Effector memory CD8-positive, alpha-beta T cell (primary cell): ENCODE results near the gene ZC3HAV1L.
"Not testable (repeated sequence)": the region's sequence is repeated elsewhere in the genome, so short reads cannot be mapped to it uniquely, and the experiment has no call there.

Experiments used
- ATAC-seq: fragments of 150-1000 bp; cut with Tn5 transposase; replicated peaks from 2 replicates; pipeline ENCODE4 v1.10.0; 2021; ENCODE audit warnings: mild to moderate bottlenecking, moderate library complexity
- DNase-seq, 3 experiments: peaks; one replicate each; pipeline ENCODE4 v3.0.0; 2021
- H3K27ac Mint-ChIP-seq, 2 donors: one replicate each; pipeline ENCODE4 v1.8.0; 2022; ENCODE audit warnings: mild to moderate bottlenecking in 2 of 2, mixed read lengths in 2 of 2, moderate library complexity in 2 of 2
- H3K27me3 Mint-ChIP-seq, 2 donors: one replicate each; pipeline ENCODE4 v1.8.0; 2022; ENCODE audit warnings: mixed read lengths in 2 of 2
- H3K36me3 Mint-ChIP-seq: one replicate; pipeline ENCODE4 v1.8.0; 2022; ENCODE audit warnings: mild to moderate bottlenecking, moderate library complexity, mixed read lengths; ENCODE audit not compliant: insufficient read depth
- H3K4me1 Mint-ChIP-seq, 2 donors: one replicate each; pipeline ENCODE4 v1.8.0; 2022; ENCODE audit warnings: low read depth in 2 of 2, mixed read lengths in 2 of 2
- H3K4me3 Mint-ChIP-seq, 2 donors: one replicate each; pipeline ENCODE4 v1.8.0; 2022; ENCODE audit warnings: mild to moderate bottlenecking in 2 of 2, mixed read lengths in 2 of 2, moderate library complexity in 2 of 2
- H3K9me3 Mint-ChIP-seq, 2 donors: one replicate each; pipeline ENCODE4 v1.8.0; 2022; ENCODE audit warnings: mixed read lengths in 2 of 2
- total RNA-seq, 9 experiments: gene quantifications; one replicate each; lab custom pipeline; 2026; lab: John Stamatoyannopoulos, UW

The ZC3HAV1L gene
- 0.67 to 18.1 (median 3.1) reads per million in 9 experiments for total RNA-seq

GRCh38 chr7:139035586-139036353, at the start of gene ZC3HAV1L:
Gene ZC3HAV1L (minus strand): TSS chr7:139036042. CDS start chr7:139036017, 25 bp downstream.
- peak within 1 kb of the TSS; percentile 77 to 78 for H3K4me3 Mint-ChIP-seq
- H3K36me3 Mint-ChIP-seq = peaks cover 7% of the 10 kb centered on the region
- H3K27ac Mint-ChIP-seq = no peak within 1 kb of the TSS
- no peaks in the 10 kb centered on the region for H3K27me3 Mint-ChIP-seq
- no peaks in the 10 kb centered on the region for H3K9me3 Mint-ChIP-seq
- DNase-seq (peak; percentile 10 to 26 (median 21)), ATAC-seq (peak; percentile 73)
- peaks cover 5 to 15% of the 10 kb centered on the region in 2 donors for H3K4me1 Mint-ChIP-seq

- Mint-ChIP-seq H3K36me3 (peaks cover 99% of the 10 kb centered on the region), H3K4me3 (peak overlapping the region; percentile 61 to 71), H3K27ac (peak overlapping the region; percentile 76 to 87)
Observed at GRCh38 chr7:139084709-139085108, 48.9 kb upstream of the ZC3HAV1L start.

GRCh38 chr7:139081584-139081983, 45.7 kb upstream of the ZC3HAV1L start:
- Mint-ChIP-seq H3K27ac (peak overlapping the region in 1 of 2 donors; percentile 67), H3K36me3 (peaks cover 100% of the 10 kb centered on the region), H3K4me1 (peaks cover 54 to 59% of the 10 kb centered on the region in 2 donors), H3K27me3 (no peaks in the 10 kb centered on the region), H3K9me3 (no peaks in the 10 kb centered on the region), H3K4me3 (no peak overlapping the region)
- no peak for ATAC-seq
- no peak for DNase-seq

More at GRCh38 chr7:139084709-139085108, 48.9 kb upstream of the ZC3HAV1L start:
- H3K9me3 Mint-ChIP-seq = peaks cover 0 to 3% of the 10 kb centered on the region in 2 donors
- no peak for ATAC-seq
- no peak for DNase-seq
- H3K4me1 Mint-ChIP-seq = peaks cover 59 to 74% of the 10 kb centered on the region in 2 donors
- H3K27me3 Mint-ChIP-seq = no peaks in the 10 kb centered on the region

GRCh38 chr7:139080905-139081304, 45.1 kb upstream of the ZC3HAV1L start:
- H3K4me1 Mint-ChIP-seq = peaks cover 47 to 54% of the 10 kb centered on the region in 2 donors
- no peaks in the 10 kb centered on the region for H3K9me3 Mint-ChIP-seq
- DNase-seq = no peak
- no peak for ATAC-seq
- H3K4me3 Mint-ChIP-seq = peak overlapping the region; percentile 28 to 66
- peaks cover 100% of the 10 kb centered on the region for H3K36me3 Mint-ChIP-seq
- peak overlapping the region in 1 of 2 donors; percentile 24 for H3K27ac Mint-ChIP-seq
- no peaks in the 10 kb centered on the region for H3K27me3 Mint-ChIP-seq

GRCh38 chr7:139079861-139080260, 44.0 kb upstream of the ZC3HAV1L start:
- Mint-ChIP-seq H3K4me3 (no peak overlapping the region), H3K4me1 (peaks cover 41 to 51% of the 10 kb centered on the region in 2 donors), H3K36me3 (peaks cover 100% of the 10 kb centered on the region), H3K9me3 (no peaks in the 10 kb centered on the region), H3K27me3 (no peaks in the 10 kb centered on the region), H3K27ac (peak overlapping the region in 1 of 2 donors; percentile 24)
- no peak for ATAC-seq
- DNase-seq = no peak

GRCh38 chr7:139078911-139079310, 43.1 kb upstream of the ZC3HAV1L start:
- H3K9me3 Mint-ChIP-seq = no peaks in the 10 kb centered on the region
- peak overlapping the region in 1 of 2 donors; percentile 1 for H3K4me3 Mint-ChIP-seq
- ATAC-seq (no peak), DNase-seq (no peak)
- peaks cover 34 to 47% of the 10 kb centered on the region in 2 donors for H3K4me1 Mint-ChIP-seq
- peaks cover 97% of the 10 kb centered on the region for H3K36me3 Mint-ChIP-seq
- H3K27ac Mint-ChIP-seq = peak overlapping the region; percentile 7 to 24
- H3K27me3 Mint-ChIP-seq = no peaks in the 10 kb centered on the region

- peaks cover 97% of the 10 kb centered on the region for H3K36me3 Mint-ChIP-seq
- DNase-seq (no peak), ATAC-seq (no peak)
- H3K27ac Mint-ChIP-seq = peak overlapping the region; percentile 18 to 24
- H3K9me3 Mint-ChIP-seq = no peaks in the 10 kb centered on the region
- no peak overlapping the region for H3K4me3 Mint-ChIP-seq
- H3K4me1 Mint-ChIP-seq = peaks cover 33 to 46% of the 10 kb centered on the region in 2 donors
- H3K27me3 Mint-ChIP-seq = no peaks in the 10 kb centered on the region
Observed at GRCh38 chr7:139078399-139078798, 42.6 kb upstream of the ZC3HAV1L start.

GRCh38 chr7:139077706-139078105, 41.9 kb upstream of the ZC3HAV1L start:
- not testable (repeated sequence) for H3K27me3 Mint-ChIP-seq, H3K4me3 Mint-ChIP-seq, ATAC-seq, DNase-seq, H3K9me3 Mint-ChIP-seq
- H3K27ac Mint-ChIP-seq = peak overlapping the region; percentile 18 to 81
- H3K36me3 Mint-ChIP-seq = peaks cover 97% of the 10 kb centered on the region
- peaks cover 32 to 48% of the 10 kb centered on the region in 2 donors for H3K4me1 Mint-ChIP-seq

GRCh38 chr7:139075871-139076686, 40.2 kb upstream of the ZC3HAV1L start:
- Mint-ChIP-seq H3K4me1 (peaks cover 42 to 58% of the 10 kb centered on the region in 2 donors), H3K36me3 (peaks cover 97% of the 10 kb centered on the region), H3K9me3 (no peaks in the 10 kb centered on the region), H3K4me3 (no peak overlapping the region), H3K27ac (peak overlapping the region; percentile 81 to 88), H3K27me3 (no peaks in the 10 kb centered on the region)
- ATAC-seq (no peak), DNase-seq (no peak)

- Mint-ChIP-seq H3K9me3 (no peaks in the 10 kb centered on the region), H3K27me3 (no peaks in the 10 kb centered on the region), H3K4me3 (peak overlapping the region in 1 of 2 donors; percentile 44), H3K27ac (peak overlapping the region; percentile 82 to 84), H3K36me3 (peaks cover 97% of the 10 kb centered on the region), H3K4me1 (peaks cover 33 to 49% of the 10 kb centered on the region in 2 donors)
- ATAC-seq (peak; percentile 83), DNase-seq (peak; percentile 69 to 72 (median 71))
Observed at GRCh38 chr7:139075031-139075652, 39.3 kb upstream of the ZC3HAV1L start.

- peak overlapping the region; percentile 91 to 93 for H3K27ac Mint-ChIP-seq
- no peaks in the 10 kb centered on the region for H3K9me3 Mint-ChIP-seq
- ATAC-seq (no peak), DNase-seq (no peak)
- H3K27me3 Mint-ChIP-seq = no peaks in the 10 kb centered on the region
- H3K4me1 Mint-ChIP-seq = peaks cover 43% of the 10 kb centered on the region in 2 donors
- peak overlapping the region; percentile 69 to 77 for H3K4me3 Mint-ChIP-seq
- H3K36me3 Mint-ChIP-seq = peaks cover 97% of the 10 kb centered on the region
Observed at GRCh38 chr7:139072796-139073195, 37.0 kb upstream of the ZC3HAV1L start.

- H3K4me3 Mint-ChIP-seq = peak overlapping the region; percentile 69 to 77
- ATAC-seq = peak; percentile 67
- peak in 1 of 3 experiments; percentile 26 for DNase-seq
- H3K9me3 Mint-ChIP-seq = no peaks in the 10 kb centered on the region
- H3K27me3 Mint-ChIP-seq = no peaks in the 10 kb centered on the region
- peaks cover 44 to 45% of the 10 kb centered on the region in 2 donors for H3K4me1 Mint-ChIP-seq
- H3K36me3 Mint-ChIP-seq = peaks cover 97% of the 10 kb centered on the region
- H3K27ac Mint-ChIP-seq = peak overlapping the region; percentile 91 to 93
Observed at GRCh38 chr7:139071680-139072079, 35.8 kb upstream of the ZC3HAV1L start.
